MG63 (cell line): ENCODE data around the gene PCNT. TPM values are rescaled to one million over a fixed set of nuclear protein-coding genes. Genes with fewer than 3 reads are reported as not detected.

Experiments
- DNase-seq: peaks from one replicate; pipeline ENCODE4 v3.0.0-alpha.2; 2020
- H3K27me3 ChIP-seq: fragments of 250-450 bp; sonication (Bioruptor Pico); 2 replicates; pipeline ENCODE4 v1.5.1; 2020; ENCODE audit warnings: mild to moderate bottlenecking, moderate library complexity
- H3K36me3 ChIP-seq: fragments of 250-450 bp; sonication (Bioruptor Pico); 2 replicates; pipeline ENCODE4 v1.5.1; 2020; ENCODE audit warnings: mild to moderate bottlenecking, moderate library complexity
- H3K4me3 ChIP-seq: fragments of 250-450 bp; sonication (Bioruptor Pico); 2 replicates; pipeline ENCODE4 v1.5.1; 2020; ENCODE audit warnings: mild to moderate bottlenecking, moderate library complexity
- H3K9me3 ChIP-seq: fragments of 250-450 bp; sonication (Bioruptor Pico); 2 replicates; pipeline ENCODE4 v1.5.1; 2020; ENCODE audit warnings: mild to moderate bottlenecking, moderate library complexity
- total RNA-seq: library from RNA; depleted of rRNA; stranded (reverse); fragments of >200 nt; shearing (Covaris generic); gene quantifications from 2 replicates; pipeline ENCODE4 v1.2.3, GENCODE V29; 2014; ENCODE audit warnings: low replicate concordance

Gene PCNT
- total RNA-seq, 1 experiment from 2014 or later: 51.7 TPM

- Histone ChIP-seq H3K27me3 (no peaks in the 10 kb centered on the region), H3K36me3 (peaks cover 73% of the 10 kb centered on the region), H3K9me3 (no peaks in the 10 kb centered on the region), H3K4me3 (no peak overlapping the region)
- DNase-seq: no peak
These were observed 94.5 kb downstream of the PCNT start for GRCh38 chr21:46418265-46418946.

- DNase-seq: no peak
- Histone ChIP-seq H3K9me3 (no peaks in the 10 kb centered on the region), H3K27me3 (no peaks in the 10 kb centered on the region), H3K4me3 (no peak overlapping the region), H3K36me3 (peaks cover 79% of the 10 kb centered on the region)
These were observed 96.6 kb downstream of the PCNT start for GRCh38 chr21:46420241-46421190.

- DNase-seq: no peak
- Histone ChIP-seq H3K27me3 (no peaks in the 10 kb centered on the region), H3K9me3 (no peaks in the 10 kb centered on the region), H3K36me3 (peaks cover 76% of the 10 kb centered on the region), H3K4me3 (no peak overlapping the region)
These were observed 97.3 kb downstream of the PCNT start for GRCh38 chr21:46421191-46421750.

GRCh38 chr21:46421756-46422555 is 98.0 kb downstream of the PCNT start:
- H3K36me3 ChIP-seq: peaks cover 77% of the 10 kb centered on the region
- no peak overlapping the region for H3K4me3 ChIP-seq
- no peak for DNase-seq
- no peaks in the 10 kb centered on the region for H3K27me3 ChIP-seq
- H3K9me3 ChIP-seq: no peaks in the 10 kb centered on the region

GRCh38 chr21:46422636-46423241 is 98.8 kb downstream of the PCNT start:
- H3K4me3 ChIP-seq: no peak overlapping the region
- DNase-seq: no peak
- H3K36me3 ChIP-seq: peaks cover 78% of the 10 kb centered on the region
- H3K9me3 ChIP-seq: no peaks in the 10 kb centered on the region
- no peaks in the 10 kb centered on the region for H3K27me3 ChIP-seq

- DNase-seq: no peak
- Histone ChIP-seq H3K36me3 (peaks cover 77% of the 10 kb centered on the region), H3K9me3 (no peaks in the 10 kb centered on the region), H3K27me3 (no peaks in the 10 kb centered on the region), H3K4me3 (no peak overlapping the region)
These were observed 99.6 kb downstream of the PCNT start for GRCh38 chr21:46423546-46424038.

DNA sequence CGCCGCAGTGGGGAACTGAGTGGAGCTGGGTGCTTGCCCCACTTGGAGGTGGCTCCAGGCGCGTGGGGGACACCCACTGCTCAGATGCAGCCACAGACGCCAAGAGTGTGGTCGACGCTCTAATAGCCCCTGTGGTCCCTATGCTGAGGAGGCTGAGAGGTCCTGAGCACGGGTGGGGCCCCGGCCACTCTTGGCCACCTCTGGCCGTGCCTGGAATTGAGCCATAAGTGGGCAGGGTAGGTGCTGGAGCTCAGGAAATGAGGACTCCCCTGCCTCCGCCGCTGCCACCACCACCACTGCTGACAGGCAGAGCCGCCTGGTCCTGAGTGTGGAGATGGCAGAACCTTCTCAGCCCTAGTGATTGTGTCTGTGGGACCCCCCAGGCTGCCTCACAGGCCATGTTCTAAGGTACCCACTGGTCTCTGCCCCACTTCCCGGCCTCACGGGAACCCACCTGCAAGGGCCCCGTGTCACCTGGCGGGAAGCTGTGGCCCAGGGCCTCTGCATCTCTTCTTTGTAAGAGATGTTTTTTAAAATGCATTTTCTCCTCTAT is 100.2 kb downstream of the PCNT start:
- Histone ChIP-seq H3K27me3 (no peaks in the 10 kb centered on the region), H3K4me3 (no peak overlapping the region), H3K9me3 (no peaks in the 10 kb centered on the region), H3K36me3 (peaks cover 75% of the 10 kb centered on the region)
- no peak for DNase-seq

GRCh38 chr21:46424621-46425020 is 100.7 kb downstream of the PCNT start:
- no peak for DNase-seq
- no peaks in the 10 kb centered on the region for H3K27me3 ChIP-seq
- peaks cover 70% of the 10 kb centered on the region for H3K36me3 ChIP-seq
- no peaks in the 10 kb centered on the region for H3K9me3 ChIP-seq
- H3K4me3 ChIP-seq: no peak overlapping the region

DNA sequence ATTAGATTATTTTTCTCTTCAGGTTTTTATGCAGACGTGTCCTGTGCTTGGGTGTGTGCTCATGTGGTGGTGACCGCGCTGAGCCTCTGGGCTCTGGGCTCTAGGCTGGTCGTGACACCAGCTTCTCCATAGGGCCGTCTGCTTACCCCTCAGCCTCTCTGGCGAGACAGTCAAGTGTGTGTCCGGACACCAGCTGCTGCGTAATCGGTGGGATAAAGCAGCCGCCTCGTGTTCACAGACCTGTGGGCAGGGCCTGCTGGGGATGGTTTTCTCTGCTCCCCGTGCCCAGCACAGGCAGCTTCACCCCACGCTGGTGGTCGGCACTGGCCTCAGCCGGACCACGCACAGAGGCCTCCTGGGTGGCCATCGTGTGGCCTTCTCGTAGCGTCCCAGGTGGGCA is 101.1 kb downstream of the PCNT start:
- Histone ChIP-seq H3K9me3 (no peaks in the 10 kb centered on the region), H3K36me3 (peaks cover 72% of the 10 kb centered on the region), H3K4me3 (no peak overlapping the region), H3K27me3 (no peaks in the 10 kb centered on the region)
- DNase-seq: no peak

GRCh38 chr21:46425571-46425970 is 101.6 kb downstream of the PCNT start:
- Histone ChIP-seq H3K36me3 (peaks cover 72% of the 10 kb centered on the region), H3K27me3 (no peaks in the 10 kb centered on the region), H3K4me3 (no peak overlapping the region), H3K9me3 (no peaks in the 10 kb centered on the region)
- no peak for DNase-seq

DNA sequence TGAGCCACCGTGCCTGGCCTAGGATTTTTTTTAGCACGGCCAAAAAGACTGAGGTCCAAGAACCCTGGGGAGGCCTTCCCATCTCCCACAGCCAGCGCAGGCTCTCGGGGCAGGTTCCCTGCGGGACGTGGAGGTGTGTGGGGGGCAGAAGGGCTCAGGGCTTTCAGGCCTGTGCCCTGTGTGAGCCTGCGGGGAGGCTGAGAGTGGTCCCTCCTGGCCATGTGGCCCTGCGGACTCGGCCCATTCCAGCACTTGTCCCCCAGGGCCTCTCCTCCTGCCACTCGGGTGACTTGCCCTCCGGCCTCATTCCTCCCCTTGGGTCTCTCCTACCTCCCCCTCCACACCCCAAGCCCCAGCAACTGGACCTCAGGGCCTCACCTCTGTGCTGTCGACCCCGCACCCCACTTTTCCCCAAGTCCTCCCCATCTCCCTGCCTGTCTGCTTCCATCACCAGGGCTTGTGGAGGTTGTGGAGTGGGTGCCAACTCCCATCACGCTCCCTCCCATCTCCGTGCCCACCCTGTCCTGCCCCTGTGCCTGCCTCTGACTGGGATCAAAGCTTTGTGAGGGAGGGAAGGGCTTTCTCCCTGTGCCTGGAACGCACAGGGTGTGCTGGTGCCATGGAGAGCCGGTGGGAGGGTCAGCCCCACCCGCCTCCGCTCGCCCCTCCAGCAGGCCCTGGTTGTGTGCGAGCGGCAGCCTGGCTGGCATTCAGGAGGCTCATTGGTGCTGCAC is 102.5 kb downstream of the PCNT start:
- no peaks in the 10 kb centered on the region for H3K27me3 ChIP-seq
- no peak overlapping the region for H3K4me3 ChIP-seq
- H3K36me3 ChIP-seq: peaks cover 71% of the 10 kb centered on the region
- no peak for DNase-seq
- H3K9me3 ChIP-seq: no peaks in the 10 kb centered on the region

GRCh38 chr21:46427516-46427915 is 103.6 kb downstream of the PCNT start:
- Histone ChIP-seq H3K4me3 (no peak overlapping the region), H3K36me3 (peaks cover 72% of the 10 kb centered on the region)
- no peak for DNase-seq

DNA sequence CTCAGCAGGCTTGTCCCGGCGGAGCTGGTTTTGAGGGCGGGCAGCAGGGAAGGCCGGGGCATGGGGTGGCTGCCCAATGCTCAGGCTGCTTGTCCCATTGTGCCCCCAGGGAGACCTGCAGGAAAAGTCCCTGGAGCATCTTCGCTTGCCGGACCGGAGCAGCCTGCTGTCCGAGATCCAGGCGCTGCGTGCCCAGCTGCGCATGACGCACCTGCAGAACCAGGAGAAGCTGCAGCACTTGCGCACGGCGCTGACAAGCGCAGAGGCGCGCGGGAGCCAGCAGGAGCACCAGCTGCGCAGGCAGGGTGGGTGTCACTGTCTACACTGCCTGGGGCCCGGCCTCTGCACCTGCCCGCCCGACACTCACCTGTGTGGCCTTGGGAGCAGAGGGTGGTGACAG is 104.3 kb downstream of the PCNT start:
- no peak overlapping the region for H3K4me3 ChIP-seq
- DNase-seq: no peak
- H3K27me3 ChIP-seq: no peaks in the 10 kb centered on the region
- H3K9me3 ChIP-seq: no peaks in the 10 kb centered on the region
- peaks cover 76% of the 10 kb centered on the region for H3K36me3 ChIP-seq

More at GRCh38 chr21:46427516-46427915, 103.6 kb downstream of the PCNT start:
- Histone ChIP-seq H3K27me3 (no peaks in the 10 kb centered on the region), H3K9me3 (no peaks in the 10 kb centered on the region)

- no peak overlapping the region for H3K4me3 ChIP-seq
- H3K36me3 ChIP-seq: peaks cover 80% of the 10 kb centered on the region
- H3K27me3 ChIP-seq: no peaks in the 10 kb centered on the region
- DNase-seq: no peak
- no peaks in the 10 kb centered on the region for H3K9me3 ChIP-seq
These were observed 105.2 kb downstream of the PCNT start for GRCh38 chr21:46428987-46429710.
